ENCODE measurements around the gene POGZ.
"Not testable (repeated sequence)": the region's sequence is repeated elsewhere in the genome, so short reads cannot be mapped to it uniquely, and the experiment has no call there.

- TF ChIP-seq CSDC2 (CRISPR knock-in tag; IDR thresholded peaks at IDR 0.05); GLIS3 (CRISPR knock-in tag; IDR thresholded peaks at IDR 0.05); CREB5 (CRISPR knock-in tag; IDR thresholded peaks at IDR 0.05; ENCODE audit: low read depth); ESRRG (CRISPR knock-in tag; IDR thresholded peaks at IDR 0.05); SNAI2 (CRISPR knock-in tag; IDR thresholded peaks at IDR 0.05); TCF4 (CRISPR knock-in tag; IDR thresholded peaks at IDR 0.05; ENCODE audit: borderline replicate concordance); TOX (CRISPR knock-in tag; IDR thresholded peaks at IDR 0.05; ENCODE audit: borderline replicate concordance); RARB (CRISPR knock-in tag; IDR thresholded peaks at IDR 0.05); ZNF70 (CRISPR knock-in tag; IDR thresholded peaks at IDR 0.05); OSR1 (CRISPR knock-in tag; IDR thresholded peaks at IDR 0.05): not testable (repeated sequence)
These were observed 25.5 kb downstream of the POGZ start for GRCh38 chr1:151433827-151434226.

Data from SK-N-SH treated with all-trans-retinoic acid at 6 μM for 48 hours (cell line).